K562 (cell line): ENCODE measurements around the gene FYB1. TPM values are rescaled to one million over a fixed set of nuclear protein-coding genes. Genes with fewer than 3 reads are reported as not detected.

Experiments
- AFF4 ChIP-seq: sonication (generic); formaldehyde crosslinking; IDR thresholded peaks from 2 replicates; pipeline ENCODE4 v1.8.0; 2023; ENCODE audit warnings: mild to moderate bottlenecking, missing genetic modification reagents
- ARHGAP35 ChIP-seq: fragments of 450-650 bp; IDR thresholded peaks from 2 replicates; pipeline ENCODE4 v1.6.1; 2018; ENCODE audit not compliant: partially characterized antibody
- BRD9 ChIP-seq: fragments of 450-650 bp; IDR thresholded peaks from 2 replicates; pipeline ENCODE4 v1.6.1; 2018; ENCODE audit warnings: low read depth; ENCODE audit not compliant: partially characterized antibody
- CBX8 ChIP-seq: fragments of 200-600 bp; sonication (generic); IDR thresholded peaks from 2 replicates; pipeline ENCODE4 v1.6.1; 2012; ENCODE audit warnings: borderline replicate concordance, mixed run types, low read depth, mild to moderate bottlenecking, moderate library complexity, mixed read lengths, low read length, control low read depth, inconsistent platforms; ENCODE audit not compliant: poor library complexity, severe bottlenecking; ENCODE audit errors: extremely low read depth
- CCAR2 ChIP-seq: fragments of 200-400 bp; formaldehyde crosslinking; IDR thresholded peaks from 2 replicates; pipeline ENCODE4 v1.6.1; 2017; ENCODE audit warnings: mild to moderate bottlenecking, low read depth, low read length
- CEBPB ChIP-seq: fragments of 450-650 bp; IDR thresholded peaks from 2 replicates; pipeline ENCODE4 v1.6.1; 2016; ENCODE audit warnings: missing genetic modification characterization, missing compliant biosample characterization
- CHCHD3 ChIP-seq: fragments of 250-450 bp; sonication (Bioruptor Pico); IDR thresholded peaks from 2 replicates; pipeline ENCODE4 v2.1.2; 2022; ENCODE audit warnings: mild to moderate bottlenecking
- CREB1 ChIP-seq, 2 experiments: sonication (generic) in 1 of 2; formaldehyde crosslinking in 1 of 2; IDR thresholded peaks; 2 replicates each; pipeline versions ENCODE4 v1.6.1 to v1.8.0; 2012 to 2022; ENCODE audit warnings: inconsistent platforms in 1 of 2, mild to moderate bottlenecking in 1 of 2, missing genetic modification reagents in 1 of 2, moderate library complexity in 1 of 2
- ELF1 ChIP-seq: fragments of 200-800 bp; sonication (Bioruptor generic); IDR thresholded peaks from 2 replicates; pipeline ENCODE4 v1.6.1; 2016; ENCODE audit warnings: missing genetic modification characterization, missing compliant biosample characterization
- EWSR1 ChIP-seq: fragments of 450-650 bp; IDR thresholded peaks from 2 replicates; pipeline ENCODE4 v1.6.1; 2018; ENCODE audit warnings: borderline replicate concordance, mild to moderate bottlenecking, low read depth, moderate library complexity; ENCODE audit not compliant: partially characterized antibody
- FOXA1 ChIP-seq: fragments of 450-650 bp; IDR thresholded peaks from 2 replicates; pipeline ENCODE4 v1.6.1; 2016; ENCODE audit warnings: mild to moderate bottlenecking, borderline replicate concordance
- HMGN3 ChIP-seq: IDR thresholded peaks from 2 replicates; pipeline ENCODE4 v1.6.1; 2011; ENCODE audit warnings: borderline replicate concordance, low read depth, mild to moderate bottlenecking, mixed read lengths, low read length; ENCODE audit not compliant: insufficient read length; ENCODE audit errors: extremely low read depth
- JUN ChIP-seq, 2 experiments: sonication (generic) in 1 of 2; formaldehyde crosslinking in 1 of 2; IDR thresholded peaks; 2 replicates each; pipeline versions ENCODE4 v1.6.1 to v1.8.0; 2012 to 2022; ENCODE audit warnings: borderline replicate concordance in 2 of 2, mild to moderate bottlenecking in 2 of 2, improper control_type of control experiment in 1 of 2, low read depth in 1 of 2, low read length in 1 of 2, missing genetic modification reagents in 1 of 2
- MCM3 ChIP-seq: fragments of 450-650 bp; IDR thresholded peaks from 2 replicates; pipeline ENCODE4 v1.6.1; 2016
- MEF2A ChIP-seq: IDR thresholded peaks from 2 replicates; pipeline ENCODE4 v1.6.1; 2011; ENCODE audit warnings: low read depth, mild to moderate bottlenecking, low read length, moderate library complexity; ENCODE audit not compliant: control insufficient read depth
- NCOA6 ChIP-seq: fragments of 450-650 bp; IDR thresholded peaks from 2 replicates; pipeline ENCODE4 v1.6.1; 2017; ENCODE audit warnings: mild to moderate bottlenecking
- PREB ChIP-seq: sonication (generic); formaldehyde crosslinking; IDR thresholded peaks from 2 replicates; pipeline ENCODE4 v1.8.1; 2023; ENCODE audit warnings: mild to moderate bottlenecking, missing genetic modification reagents
- SREBF2 ChIP-seq: sonication (generic); formaldehyde crosslinking; IDR thresholded peaks from 2 replicates; pipeline ENCODE4 v1.4.0; 2020; ENCODE audit warnings: mild to moderate bottlenecking, missing genetic modification reagents
- ZBED1 ChIP-seq: IDR thresholded peaks from 2 replicates; pipeline ENCODE4 v1.6.1; 2014
- ZBTB12 ChIP-seq: fragments of 250-450 bp; sonication (Bioruptor Pico); IDR thresholded peaks from 2 replicates; pipeline ENCODE4 v1.4.0; 2020
- ZBTB17 ChIP-seq: fragments of 450-650 bp; formaldehyde crosslinking; IDR thresholded peaks from 2 replicates; pipeline ENCODE4 v1.4.0; 2020; ENCODE audit warnings: mild to moderate bottlenecking
- ZNF316 ChIP-seq: fragments of 450-650 bp; IDR thresholded peaks from 2 replicates; pipeline ENCODE4 v1.6.1; 2016
- polyA plus RNA-seq, 8 experiments: library from polyadenylated mRNA; depleted of rRNA in 4 of 8; stranded (reverse) in 5 of 8; unstranded in 3 of 8; fragments of >200 nt; fragmentation: Nextera tagmentation in 2 of 8; fragmentation: Illumina TruSeq in 1 of 8; extraction: Ambion mirVana in 2 of 8; extraction: Trizol in 1 of 8; gene quantifications; 2 replicates each; pipeline versions ENCODE4 v1.2.1 to v1.2.3, GENCODE V29; 2011 to 2014; ENCODE audit warnings: inconsistent platforms in 1 of 8, missing spikeins in 1 of 8
- total RNA-seq, 7 experiments: library from RNA; depleted of rRNA in 6 of 7; stranded (reverse); fragments of >200 nt in 6 of 7; fragmentation: Illumina TruSeq in 2 of 7; extraction: Trizol in 2 of 7; gene quantifications; 2 replicates each; pipeline versions ENCODE4 v1.2.1 to v1.2.3, GENCODE V29; 2011 to 2021; ENCODE audit warnings: low replicate concordance in 1 of 7
- TF ChIP-seq, protein P1 (sequence below): sonication (generic); IDR thresholded peaks from 2 replicates; pipeline ENCODE4 v1.6.1; 2016

FYB1 gene
- total and polyA plus RNA-seq, 9 of the 15 experiments (the other 6 are each of a cell fraction or from before 2014, with no cell fraction given) = 4.7 to 31.5 (median 9.7) TPM

- TF ChIP-seq CHCHD3 (CRISPR knock-in tag) (no peak), NCOA6 (no peak), CEBPB (tag) (peak; percentile 83), HMGN3 (no peak), CCAR2 (no peak), ZBED1 (no peak), AFF4 (CRISPR knock-in tag) (no peak), EWSR1 (no peak), MCM3 (no peak), JUN (IDR thresholded peaks at IDR 0.05; ENCODE audit: borderline replicate concordance, low read depth, low read length) (peak; percentile 80), JUN (CRISPR knock-in tag; IDR thresholded peaks at IDR 0.05; ENCODE audit: borderline replicate concordance) (no peak), SREBF2 (CRISPR knock-in tag) (no peak), CBX8 (no peak), MEF2A (no peak), ZNF316 (no peak), ELF1 (no peak), BRD9 (peak; percentile 86), CREB1 (IDR thresholded peaks at IDR 0.05) (no peak), CREB1 (CRISPR knock-in tag; IDR thresholded peaks at IDR 0.05) (no peak), ARHGAP35 (no peak), ZBTB12 (CRISPR knock-in tag) (0 out of 2 replicates have a peak, but pooled peaks have one; percentile 8), PREB (CRISPR knock-in tag) (no peak), ZBTB17 (CRISPR knock-in tag) (0 out of 2 replicates have a peak, but pooled peaks have one; percentile 26), FOXA1 (no peak)
- TF ChIP-seq, protein P1, sequence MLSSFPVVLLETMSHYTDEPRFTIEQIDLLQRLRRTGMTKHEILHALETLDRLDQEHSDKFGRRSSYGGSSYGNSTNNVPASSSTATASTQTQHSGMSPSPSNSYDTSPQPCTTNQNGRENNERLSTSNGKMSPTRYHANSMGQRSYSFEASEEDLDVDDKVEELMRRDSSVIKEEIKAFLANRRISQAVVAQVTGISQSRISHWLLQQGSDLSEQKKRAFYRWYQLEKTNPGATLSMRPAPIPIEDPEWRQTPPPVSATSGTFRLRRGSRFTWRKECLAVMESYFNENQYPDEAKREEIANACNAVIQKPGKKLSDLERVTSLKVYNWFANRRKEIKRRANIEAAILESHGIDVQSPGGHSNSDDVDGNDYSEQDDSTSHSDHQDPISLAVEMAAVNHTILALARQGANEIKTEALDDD = 0 out of 2 replicates have a peak, but pooled peaks have one; percentile 38
These were observed 61.2 kb downstream of the FYB1 start (continued) for GRCh38 chr5:39158127-39158593.
